Measurements from ENCODE around the gene NOS1.

Gene NOS1

GRCh38 chr12:117339104-117339503 lies 22.3 kb downstream of the NOS1 start:
- no peak overlapping the region for H3K4me3 ChIP-seq (ENCODE audit: low read length)
- no peak for DNase-seq (ENCODE audit: low read depth)
- no peak for TF ChIP-seq CTCF (IDR thresholded peaks at IDR 0.05; ENCODE audit: insufficient read depth, low read depth, low read length, missing control alignments)

GRCh38 chr12:117334855-117335587 lies 26.4 kb downstream of the NOS1 start:
- no peak for TF ChIP-seq CTCF (IDR thresholded peaks at IDR 0.05; ENCODE audit: insufficient read depth, low read depth, low read length, missing control alignments)
- DNase-seq (ENCODE audit: low read depth), result no peak
- H3K4me3 ChIP-seq (ENCODE audit: low read length), result no peak overlapping the region

GRCh38 chr12:117334051-117334450 lies 27.4 kb downstream of the NOS1 start:
- no peak for TF ChIP-seq CTCF (IDR thresholded peaks at IDR 0.05; ENCODE audit: insufficient read depth, low read depth, low read length, missing control alignments)

GRCh38 chr12:117333331-117333881 lies 28.0 kb downstream of the NOS1 start:
- no peak overlapping the region for H3K4me3 ChIP-seq (ENCODE audit: low read length)
- no peak for DNase-seq (ENCODE audit: low read depth)
- TF ChIP-seq CTCF (IDR thresholded peaks at IDR 0.05; ENCODE audit: insufficient read depth, low read depth, low read length, missing control alignments), result no peak

More at GRCh38 chr12:117334051-117334450, 27.4 kb downstream of the NOS1 start:
- DNase-seq (ENCODE audit: low read depth), result no peak
- H3K4me3 ChIP-seq (ENCODE audit: low read length), result no peak overlapping the region

GRCh38 chr12:117331691-117332090 lies 29.7 kb downstream of the NOS1 start:
- H3K4me3 ChIP-seq (ENCODE audit: low read length), result no peak overlapping the region
- DNase-seq (ENCODE audit: low read depth), result no peak
- no peak for TF ChIP-seq CTCF (IDR thresholded peaks at IDR 0.05; ENCODE audit: insufficient read depth, low read depth, low read length, missing control alignments)

GRCh38 chr12:117330441-117331113 lies 30.8 kb downstream of the NOS1 start:
- TF ChIP-seq CTCF (IDR thresholded peaks at IDR 0.05; ENCODE audit: insufficient read depth, low read depth, low read length, missing control alignments), result no peak
- no peak overlapping the region for H3K4me3 ChIP-seq (ENCODE audit: low read length)
- DNase-seq (ENCODE audit: low read depth), result no peak

Data from epithelial cell of esophagus (primary cell).